ENCODE data around the gene C1QC. TPM values are rescaled to one million over a fixed set of nuclear protein-coding genes. Genes with fewer than 3 reads are reported as not detected.
A peak's percentile ranks its signal among the peaks of the same experiment; 100 is the strongest.

Gene C1QC
- polyA plus RNA-seq, 4 donors = 17.7 to 181 (median 85.2) TPM

GRCh38 chr1:22643928-22644327, 495 bp downstream of the C1QC start:
- no peaks in the 10 kb centered on the region for H3K9me3 ChIP-seq (ENCODE audit: control insufficient read depth in 2 of 2, insufficient read depth in 1 of 2, low read depth in 1 of 2, low read length in 1 of 2)
- H3K4me3 ChIP-seq (ENCODE audit: low read depth in 1 of 3, low read length in 3 of 3) = peak overlapping the region in 1 of 3 donors; percentile 7
- H3K36me3 ChIP-seq (ENCODE audit: control insufficient read depth in 3 of 3, insufficient read depth in 2 of 3, low read depth in 1 of 3, low read length in 3 of 3) = no peaks in the 10 kb centered on the region
- DNase-seq (no peak), FAIRE-seq (no peak)
- H3K27ac ChIP-seq (ENCODE audit: low read depth in 1 of 3, low read length in 2 of 3) = peak overlapping the region in 1 of 3 donors; percentile 45
- WGBS, 3 donors = 57 to 78% (median 71%) methylated on average over 10 to 12 of the region's 12 CpGs
- peaks cover 0 to 4% (median 0%) of the 10 kb centered on the region in 3 donors for H3K27me3 ChIP-seq (ENCODE audit: control insufficient read depth in 3 of 3, insufficient read depth in 3 of 3, low read length in 3 of 3)
- no peaks in the 10 kb centered on the region for H3K4me1 ChIP-seq (ENCODE audit: control insufficient read depth in 3 of 3, insufficient read depth in 2 of 3, low read depth in 1 of 3, low read length in 2 of 3)

DNA sequence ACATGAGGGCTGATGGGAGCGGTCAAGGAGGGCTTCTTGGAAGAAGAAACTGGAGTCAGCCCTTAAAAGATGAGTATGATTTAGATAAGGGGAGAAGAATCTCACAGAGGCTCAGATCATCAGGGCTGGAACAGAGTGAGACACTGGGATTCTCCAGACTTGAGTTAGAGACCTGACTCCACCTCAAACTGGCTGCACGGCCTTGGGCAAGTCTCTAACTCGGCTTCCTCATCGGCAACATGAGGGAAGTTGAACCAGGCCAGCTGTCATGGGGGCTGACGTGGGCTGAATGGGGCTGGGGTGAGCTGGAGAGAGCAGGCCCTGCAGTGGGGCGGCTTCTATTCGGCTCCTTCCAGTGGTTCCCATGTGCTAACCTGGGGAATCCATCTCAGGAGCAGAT, 2.5 kb downstream of the C1QC start:
- H3K27ac ChIP-seq (ENCODE audit: low read depth in 1 of 3, low read length in 2 of 3) = peak overlapping the region in 1 of 3 donors; percentile 37
- H3K9me3 ChIP-seq (ENCODE audit: control insufficient read depth in 2 of 2, insufficient read depth in 1 of 2, low read depth in 1 of 2, low read length in 1 of 2) = no peaks in the 10 kb centered on the region
- 70 to 85% (median 80%) methylated on average over 7 of the region's 7 CpGs for WGBS, 3 donors
- H3K27me3 ChIP-seq (ENCODE audit: control insufficient read depth in 3 of 3, insufficient read depth in 3 of 3, low read length in 3 of 3) = peaks cover 0 to 4% (median 0%) of the 10 kb centered on the region in 3 donors
- no peak overlapping the region for H3K4me3 ChIP-seq (ENCODE audit: low read depth in 1 of 3, low read length in 3 of 3)
- no peaks in the 10 kb centered on the region for H3K4me1 ChIP-seq (ENCODE audit: control insufficient read depth in 3 of 3, insufficient read depth in 2 of 3, low read depth in 1 of 3, low read length in 2 of 3)
- DNase-seq (no peak), FAIRE-seq (no peak)
- no peaks in the 10 kb centered on the region for H3K36me3 ChIP-seq (ENCODE audit: control insufficient read depth in 3 of 3, insufficient read depth in 2 of 3, low read depth in 1 of 3, low read length in 3 of 3)

DNA sequence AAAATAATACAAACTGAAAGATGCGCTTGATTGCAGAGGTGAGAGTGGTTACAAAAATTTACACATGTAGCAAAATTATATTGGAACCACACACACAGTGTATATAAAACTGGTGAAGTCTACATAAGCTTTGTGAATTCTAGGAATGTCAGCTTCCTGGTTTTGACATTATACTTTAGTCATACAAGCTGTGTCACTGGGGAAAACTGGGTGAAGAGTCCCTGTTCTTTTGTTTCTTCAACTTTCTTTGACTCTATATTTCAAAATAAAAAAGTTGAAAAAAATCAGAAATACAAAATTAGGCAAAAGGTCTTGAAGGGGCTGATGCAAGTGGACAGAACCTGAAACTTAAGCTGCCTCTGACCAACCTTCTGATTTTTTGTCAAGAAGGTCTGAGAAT, 3.0 kb downstream of the C1QC start:
- DNase-seq (no peak), FAIRE-seq (no peak)
- Histone ChIP-seq H3K36me3 (ENCODE audit: control insufficient read depth in 3 of 3, insufficient read depth in 2 of 3, low read depth in 1 of 3, low read length in 3 of 3) (no peaks in the 10 kb centered on the region), H3K27ac (ENCODE audit: low read depth in 1 of 3, low read length in 2 of 3) (no peak overlapping the region), H3K9me3 (ENCODE audit: control insufficient read depth in 2 of 2, insufficient read depth in 1 of 2, low read depth in 1 of 2, low read length in 1 of 2) (no peaks in the 10 kb centered on the region), H3K27me3 (ENCODE audit: control insufficient read depth in 3 of 3, insufficient read depth in 3 of 3, low read length in 3 of 3) (peaks cover 0 to 1% (median 0%) of the 10 kb centered on the region in 3 donors), H3K4me1 (ENCODE audit: control insufficient read depth in 3 of 3, insufficient read depth in 2 of 3, low read depth in 1 of 3, low read length in 2 of 3) (no peaks in the 10 kb centered on the region), H3K4me3 (ENCODE audit: low read depth in 1 of 3, low read length in 3 of 3) (no peak overlapping the region)
- WGBS, 3 donors = 0 to 74% (median 5%) methylated on average over 1 of the region's 1 CpG

- no peak for DNase-seq
- Histone ChIP-seq H3K27me3 (ENCODE audit: control insufficient read depth in 3 of 3, insufficient read depth in 3 of 3, low read length in 3 of 3) (peaks cover 0 to 5% (median 0%) of the 10 kb centered on the region in 3 donors), H3K36me3 (ENCODE audit: control insufficient read depth in 3 of 3, insufficient read depth in 2 of 3, low read depth in 1 of 3, low read length in 3 of 3) (no peaks in the 10 kb centered on the region), H3K4me1 (ENCODE audit: control insufficient read depth in 3 of 3, insufficient read depth in 2 of 3, low read depth in 1 of 3, low read length in 2 of 3) (no peaks in the 10 kb centered on the region), H3K27ac (ENCODE audit: low read depth in 1 of 3, low read length in 2 of 3) (no peak overlapping the region), H3K4me3 (ENCODE audit: low read depth in 1 of 3, low read length in 3 of 3) (no peak overlapping the region), H3K9me3 (ENCODE audit: control insufficient read depth in 2 of 2, insufficient read depth in 1 of 2, low read depth in 1 of 2, low read length in 1 of 2) (no peaks in the 10 kb centered on the region)
- FAIRE-seq = no peak
- 92 to 93% (median 92%) methylated on average over 13 of the region's 13 CpGs for WGBS, 3 donors
Observed at GRCh38 chr1:22650089-22650693, 6.8 kb downstream of the C1QC start.

DNA sequence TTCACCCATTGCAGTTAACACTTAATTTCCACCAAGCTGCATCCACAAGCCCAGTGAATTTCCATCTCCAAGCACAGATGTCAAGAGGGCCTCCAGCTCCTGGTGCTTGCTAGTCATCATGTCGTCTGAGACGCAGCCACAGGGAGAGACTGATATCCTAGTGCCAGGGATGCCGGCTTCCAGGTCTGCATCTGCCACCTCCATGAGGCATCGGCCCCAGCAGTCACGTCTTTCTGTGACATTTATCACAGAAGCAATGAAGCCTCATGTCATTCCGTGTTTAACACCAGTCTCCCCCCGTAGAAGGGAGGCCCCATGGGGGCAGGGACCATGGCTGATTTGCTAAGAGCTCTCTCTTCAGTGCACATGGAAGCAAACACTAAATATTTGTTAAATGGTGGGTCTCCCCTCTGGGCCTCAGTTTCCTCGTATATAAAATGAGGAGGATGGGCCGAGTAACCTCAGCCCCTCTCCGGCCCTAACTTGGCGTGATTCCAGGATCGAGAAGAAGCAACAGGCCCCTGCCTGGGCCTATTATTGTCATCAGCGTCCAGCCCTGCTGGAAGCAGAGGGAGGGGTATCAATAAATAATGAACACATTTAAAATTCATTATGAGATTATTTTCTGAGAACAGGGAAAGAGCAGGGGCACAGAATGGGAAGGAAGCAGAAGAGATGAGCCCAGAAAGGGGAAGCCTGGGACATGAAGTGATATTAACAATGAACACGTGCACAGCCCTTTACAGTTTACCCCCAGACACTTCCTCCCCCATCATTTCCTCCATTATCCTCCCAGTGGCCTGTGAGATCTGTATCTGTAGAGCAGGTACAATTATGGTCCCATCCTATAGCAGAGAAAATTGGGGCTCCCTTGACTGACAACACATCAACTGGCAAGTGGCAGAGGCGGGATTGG, 8.8 kb downstream of the C1QC start:
- Histone ChIP-seq H3K4me1 (ENCODE audit: control insufficient read depth in 3 of 3, insufficient read depth in 2 of 3, low read depth in 1 of 3, low read length in 2 of 3) (no peaks in the 10 kb centered on the region), H3K36me3 (ENCODE audit: control insufficient read depth in 3 of 3, insufficient read depth in 2 of 3, low read depth in 1 of 3, low read length in 3 of 3) (no peaks in the 10 kb centered on the region), H3K9me3 (ENCODE audit: control insufficient read depth in 2 of 2, insufficient read depth in 1 of 2, low read depth in 1 of 2, low read length in 1 of 2) (no peaks in the 10 kb centered on the region), H3K27ac (ENCODE audit: low read depth in 1 of 3, low read length in 2 of 3) (no peak overlapping the region), H3K27me3 (ENCODE audit: control insufficient read depth in 3 of 3, insufficient read depth in 3 of 3, low read length in 3 of 3) (peaks cover 0 to 23% (median 0%) of the 10 kb centered on the region in 3 donors), H3K4me3 (ENCODE audit: low read depth in 1 of 3, low read length in 3 of 3) (no peak overlapping the region)
- WGBS, 3 donors = 64 to 79% (median 78%) methylated on average over 15 of the region's 15 CpGs
- FAIRE-seq = no peak
- no peak for DNase-seq

- H3K27me3 ChIP-seq (ENCODE audit: control insufficient read depth in 3 of 3, insufficient read depth in 3 of 3, low read length in 3 of 3) = peaks cover 0 to 23% (median 0%) of the 10 kb centered on the region in 3 donors
- H3K9me3 ChIP-seq (ENCODE audit: control insufficient read depth in 2 of 2, insufficient read depth in 1 of 2, low read depth in 1 of 2, low read length in 1 of 2) = no peaks in the 10 kb centered on the region
- no peaks in the 10 kb centered on the region for H3K4me1 ChIP-seq (ENCODE audit: control insufficient read depth in 3 of 3, insufficient read depth in 2 of 3, low read depth in 1 of 3, low read length in 2 of 3)
- no peaks in the 10 kb centered on the region for H3K36me3 ChIP-seq (ENCODE audit: control insufficient read depth in 3 of 3, insufficient read depth in 2 of 3, low read depth in 1 of 3, low read length in 3 of 3)
- DNase-seq = no peak
- WGBS, 3 donors = 72 to 80% (median 78%) methylated on average over 10 to 13 of the region's 13 CpGs
- no peak for FAIRE-seq
- H3K27ac ChIP-seq (ENCODE audit: low read depth in 1 of 3, low read length in 2 of 3) = peak within 1 kb of the TSS in 1 of 3 donors; percentile 32
- peak within 1 kb of the TSS in 1 of 3 donors; percentile 10 for H3K4me3 ChIP-seq (ENCODE audit: low read depth in 1 of 3, low read length in 3 of 3)
Observed at GRCh38 chr1:22652881-22653316, 9.5 kb downstream of the C1QC start, which contains the start of gene C1QB. TSS of gene C1QB (plus strand) at chr1:22653236. CDS start at chr1:22659463, 6,227 bp downstream.

- FAIRE-seq = no peak
- H3K4me3 ChIP-seq (ENCODE audit: low read depth in 1 of 3, low read length in 3 of 3) = peak overlapping the region in 1 of 3 donors; percentile 6
- WGBS, 3 donors = 40 to 61% (median 51%) methylated on average over 5 of the region's 5 CpGs
- H3K4me1 ChIP-seq (ENCODE audit: control insufficient read depth in 3 of 3, insufficient read depth in 2 of 3, low read depth in 1 of 3, low read length in 2 of 3) = no peaks in the 10 kb centered on the region
- no peak for DNase-seq
- H3K27me3 ChIP-seq (ENCODE audit: control insufficient read depth in 3 of 3, insufficient read depth in 3 of 3, low read length in 3 of 3) = peaks cover 0 to 23% (median 0%) of the 10 kb centered on the region in 3 donors
- H3K27ac ChIP-seq (ENCODE audit: low read depth in 1 of 3, low read length in 2 of 3) = peak overlapping the region in 1 of 3 donors; percentile 11
- H3K9me3 ChIP-seq (ENCODE audit: control insufficient read depth in 2 of 2, insufficient read depth in 1 of 2, low read depth in 1 of 2, low read length in 1 of 2) = no peaks in the 10 kb centered on the region
- no peaks in the 10 kb centered on the region for H3K36me3 ChIP-seq (ENCODE audit: control insufficient read depth in 3 of 3, insufficient read depth in 2 of 3, low read depth in 1 of 3, low read length in 3 of 3)
Observed at GRCh38 chr1:22654692-22655091, 11.3 kb downstream of the C1QC start.

DNA sequence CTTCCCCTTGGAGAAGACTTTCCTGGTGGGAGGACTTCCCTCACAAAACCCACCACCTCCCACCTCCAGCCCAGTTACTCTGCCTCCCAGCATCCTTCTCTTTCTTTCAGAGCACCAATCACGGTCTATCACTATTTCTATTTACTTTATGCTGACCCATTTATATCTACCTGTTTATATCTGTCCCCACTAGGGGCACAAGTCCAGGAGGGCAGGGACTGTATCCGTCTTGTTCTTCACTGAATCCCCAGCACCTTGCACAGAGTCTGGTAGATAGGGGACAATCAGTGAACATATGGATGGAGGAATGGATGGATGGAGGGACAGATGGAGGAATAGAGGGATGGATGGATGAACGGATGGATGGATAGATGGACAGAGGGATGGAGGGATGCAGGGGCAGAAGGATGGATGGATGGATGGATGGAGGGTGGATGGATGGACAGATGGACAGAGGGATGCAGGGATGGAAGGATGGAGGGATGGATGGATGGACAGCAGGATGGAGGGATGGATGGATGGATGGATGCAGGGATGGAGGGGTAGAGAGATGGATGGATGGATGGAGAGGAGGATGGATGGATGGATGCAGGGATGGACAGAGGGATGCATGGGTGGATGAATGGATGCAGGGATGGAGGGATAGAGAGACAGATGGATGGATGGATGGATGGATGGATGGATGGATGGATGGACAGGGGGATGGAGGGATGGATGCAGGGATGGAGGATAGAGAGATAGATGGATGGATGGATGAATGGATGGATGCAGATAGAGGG, 15.1 kb downstream of the C1QC start:
- no peaks in the 10 kb centered on the region for H3K4me1 ChIP-seq (ENCODE audit: control insufficient read depth in 3 of 3, insufficient read depth in 2 of 3, low read depth in 1 of 3, low read length in 2 of 3)
- FAIRE-seq (no peak), DNase-seq (no peak)
- no peak overlapping the region for H3K27ac ChIP-seq (ENCODE audit: low read depth in 1 of 3, low read length in 2 of 3)
- no peaks in the 10 kb centered on the region for H3K36me3 ChIP-seq (ENCODE audit: control insufficient read depth in 3 of 3, insufficient read depth in 2 of 3, low read depth in 1 of 3, low read length in 3 of 3)
- no peak overlapping the region for H3K4me3 ChIP-seq (ENCODE audit: low read depth in 1 of 3, low read length in 3 of 3)
- H3K9me3 ChIP-seq (ENCODE audit: control insufficient read depth in 2 of 2, insufficient read depth in 1 of 2, low read depth in 1 of 2, low read length in 1 of 2) = no peaks in the 10 kb centered on the region
- 39 to 58% (median 41%) methylated on average over 3 of the region's 3 CpGs for WGBS, 3 donors
- H3K27me3 ChIP-seq (ENCODE audit: control insufficient read depth in 3 of 3, insufficient read depth in 3 of 3, low read length in 3 of 3) = peaks cover 0 to 23% (median 0%) of the 10 kb centered on the region in 3 donors

All from small intestine (tissue), 7 donors.